ENCODE data around the gene SLCO6A1.
"Not testable (repeated sequence)": the region's sequence is repeated elsewhere in the genome, so short reads cannot be mapped to it uniquely, and the experiment has no call there.

The SLCO6A1 gene, protein sequence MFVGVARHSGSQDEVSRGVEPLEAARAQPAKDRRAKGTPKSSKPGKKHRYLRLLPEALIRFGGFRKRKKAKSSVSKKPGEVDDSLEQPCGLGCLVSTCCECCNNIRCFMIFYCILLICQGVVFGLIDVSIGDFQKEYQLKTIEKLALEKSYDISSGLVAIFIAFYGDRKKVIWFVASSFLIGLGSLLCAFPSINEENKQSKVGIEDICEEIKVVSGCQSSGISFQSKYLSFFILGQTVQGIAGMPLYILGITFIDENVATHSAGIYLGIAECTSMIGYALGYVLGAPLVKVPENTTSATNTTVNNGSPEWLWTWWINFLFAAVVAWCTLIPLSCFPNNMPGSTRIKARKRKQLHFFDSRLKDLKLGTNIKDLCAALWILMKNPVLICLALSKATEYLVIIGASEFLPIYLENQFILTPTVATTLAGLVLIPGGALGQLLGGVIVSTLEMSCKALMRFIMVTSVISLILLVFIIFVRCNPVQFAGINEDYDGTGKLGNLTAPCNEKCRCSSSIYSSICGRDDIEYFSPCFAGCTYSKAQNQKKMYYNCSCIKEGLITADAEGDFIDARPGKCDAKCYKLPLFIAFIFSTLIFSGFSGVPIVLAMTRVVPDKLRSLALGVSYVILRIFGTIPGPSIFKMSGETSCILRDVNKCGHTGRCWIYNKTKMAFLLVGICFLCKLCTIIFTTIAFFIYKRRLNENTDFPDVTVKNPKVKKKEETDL

GRCh38 chr5:102498271-102499034, at the start of gene SLCO6A1:
Gene SLCO6A1, minus strand, starts transcription at chr5:102499001. Its CDS starts 157 bp downstream, at chr5:102498844.
- no peak for DNase-seq

GRCh38 chr5:102547141-102548035, 48.6 kb upstream of the SLCO6A1 start:
- no peak for DNase-seq

DNA sequence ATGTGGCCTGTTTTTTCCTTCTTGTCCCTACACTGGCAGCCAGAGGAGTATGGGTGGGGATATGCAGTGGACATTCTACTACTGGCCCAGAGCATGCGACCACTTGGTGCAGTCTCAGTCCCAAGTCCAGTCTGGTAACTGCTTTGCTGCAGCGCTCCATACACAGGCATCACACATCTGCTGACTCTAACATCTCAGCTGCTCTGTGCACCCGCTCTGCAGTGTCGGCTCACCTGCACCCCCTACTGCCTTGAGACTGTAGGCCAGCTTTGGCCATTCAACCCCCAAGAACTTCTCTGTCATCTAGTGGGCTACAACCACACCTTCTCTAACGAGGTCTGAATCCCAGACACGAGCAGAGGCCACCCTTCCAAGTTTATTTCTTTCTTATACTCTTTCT, 46.4 kb upstream of the SLCO6A1 start:
- no peak for DNase-seq

- no peak for DNase-seq
These were observed 43.3 kb upstream of the SLCO6A1 start for GRCh38 chr5:102542057-102542456.

DNA sequence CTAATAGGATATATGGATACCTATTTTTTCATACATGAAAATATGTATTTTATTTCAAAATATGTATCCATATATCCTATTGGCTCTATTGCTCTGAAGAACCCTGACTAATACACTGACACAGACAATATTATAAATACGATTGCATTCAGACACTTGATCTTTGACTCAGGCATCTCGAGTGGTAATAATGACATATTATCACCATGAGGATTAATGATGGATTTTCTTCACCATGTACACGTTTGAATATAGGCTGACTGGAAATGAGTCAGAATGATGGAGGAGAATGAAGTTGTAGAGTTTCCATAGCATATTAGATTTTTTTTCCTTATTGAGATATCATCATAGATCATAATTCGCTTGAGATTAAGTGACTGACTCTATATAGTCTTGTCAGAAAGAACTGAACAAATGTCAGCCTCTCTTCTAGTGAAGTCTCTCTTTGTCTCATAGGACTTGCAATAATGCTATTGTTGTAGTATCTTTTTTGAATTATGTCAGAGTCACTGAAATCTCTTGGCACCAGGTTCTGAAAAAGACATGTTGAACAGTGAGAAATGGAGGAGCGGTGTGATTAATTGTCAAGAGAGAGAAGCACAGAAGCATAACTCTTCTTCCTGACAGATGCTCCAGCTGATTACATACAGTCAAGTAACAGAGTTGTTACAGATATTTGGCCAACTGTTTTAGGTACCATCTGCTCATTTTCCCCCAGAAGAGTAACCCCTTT, 41.4 kb upstream of the SLCO6A1 start:
- no peak for DNase-seq

DNA sequence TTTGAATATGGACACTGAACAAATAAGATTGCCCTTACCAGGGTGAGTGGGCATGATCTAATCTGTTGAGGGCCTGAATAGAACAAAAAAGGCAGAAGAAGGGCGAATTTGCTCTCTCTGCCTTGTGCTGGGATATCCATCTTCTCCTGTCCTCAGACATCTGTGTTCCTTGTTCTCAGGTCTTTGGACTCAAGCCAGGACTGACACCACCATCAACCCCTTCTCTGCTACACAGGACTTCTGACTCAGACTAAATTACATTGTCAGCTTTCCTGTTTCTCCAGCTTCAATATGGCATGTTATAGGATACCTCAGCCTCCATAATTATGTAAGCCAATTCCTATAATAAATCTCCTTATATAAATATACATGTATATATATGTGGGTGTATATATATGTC, 40.8 kb upstream of the SLCO6A1 start:
- no peak for DNase-seq

DNA sequence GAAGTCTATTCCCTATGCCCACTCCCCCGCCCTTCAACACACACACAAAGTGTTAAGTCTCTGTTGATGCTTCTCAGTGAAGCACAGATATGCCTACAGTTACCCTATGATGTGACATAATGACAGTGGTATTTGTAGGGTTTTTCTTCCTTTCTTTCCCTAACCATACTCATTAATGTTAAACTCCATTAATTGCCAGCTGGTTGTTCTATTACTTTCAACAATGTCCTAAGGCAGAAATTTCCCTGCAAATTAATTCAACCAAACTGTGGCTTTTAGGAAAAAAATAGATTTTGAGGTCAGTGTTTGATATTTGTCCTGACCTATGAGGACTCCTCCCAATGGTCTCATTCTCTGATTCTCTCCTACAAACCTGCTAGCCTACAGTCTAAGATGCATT, 38.2 kb upstream of the SLCO6A1 start:
- DNase-seq: no peak

GRCh38 chr5:102536323-102536928, 37.6 kb upstream of the SLCO6A1 start:
- DNase-seq: peak; percentile 9

GRCh38 chr5:102532123-102532522, 33.3 kb upstream of the SLCO6A1 start:
- no peak for DNase-seq

DNA sequence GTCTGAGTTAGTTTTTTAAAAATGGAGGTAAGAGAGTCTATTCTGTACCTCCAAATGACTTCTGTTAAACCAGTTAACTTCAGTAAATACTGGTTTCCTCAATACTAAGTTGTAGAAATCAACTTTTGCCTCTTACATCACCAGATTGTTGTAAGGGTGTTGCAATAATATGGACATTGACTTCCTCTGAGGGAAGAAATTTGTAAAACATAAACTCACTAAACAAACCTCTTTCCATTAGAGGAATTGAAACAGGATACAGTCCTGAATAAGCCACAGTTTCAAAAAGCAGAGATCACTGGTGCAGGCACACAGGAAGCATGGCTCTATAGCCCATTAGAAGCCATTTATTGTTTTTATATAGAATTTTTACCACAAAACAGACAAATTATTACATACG, 32.7 kb upstream of the SLCO6A1 start:
- no peak for DNase-seq

- DNase-seq: no peak
These were observed 30.6 kb upstream of the SLCO6A1 start for GRCh38 chr5:102529447-102529846.

- no peak for DNase-seq
These were observed 30.2 kb upstream of the SLCO6A1 start for GRCh38 chr5:102529031-102529430.

GRCh38 chr5:102528600-102528999, 29.8 kb upstream of the SLCO6A1 start:
- no peak for DNase-seq

DNA sequence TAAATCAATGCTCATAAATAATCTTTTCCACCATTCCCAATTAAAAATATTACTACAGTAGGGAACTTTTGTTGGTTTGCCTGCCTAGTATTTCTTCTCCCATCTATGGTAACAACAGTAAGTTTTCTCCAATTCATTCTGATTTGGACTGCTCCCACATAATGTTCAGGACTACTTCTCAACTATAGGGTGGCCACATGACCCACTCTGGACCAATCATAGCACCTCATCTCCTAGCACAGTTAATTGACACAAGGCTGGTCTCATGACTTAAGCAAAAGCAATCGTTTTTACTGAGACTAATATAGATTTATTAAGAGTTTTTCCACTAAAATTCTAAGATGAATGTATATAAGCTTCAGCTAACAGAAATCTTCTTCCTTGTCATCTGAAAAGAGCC, 28.7 kb upstream of the SLCO6A1 start:
- no peak for DNase-seq

GRCh38 chr5:102523541-102524175, 24.9 kb upstream of the SLCO6A1 start:
- DNase-seq: no peak

DNA sequence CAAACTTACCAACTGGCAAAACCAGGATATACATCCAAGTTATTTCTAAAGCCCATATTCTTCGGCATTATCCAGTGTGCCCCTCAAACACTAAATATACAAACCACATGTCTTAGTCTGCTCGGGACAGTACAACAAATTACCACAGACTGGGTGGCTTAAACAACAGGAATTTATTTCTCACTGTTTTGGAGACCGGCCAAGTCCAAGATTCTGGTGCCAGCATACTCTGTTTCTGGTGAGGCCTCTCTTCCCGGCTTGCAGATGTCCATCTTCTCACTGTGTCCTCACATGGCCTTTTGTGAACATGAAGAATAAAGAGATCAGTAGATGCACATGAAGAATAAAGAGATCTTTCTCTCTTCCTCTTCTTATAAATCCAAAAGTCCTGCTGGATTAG, 12.9 kb upstream of the SLCO6A1 start:
- no peak for DNase-seq

DNA sequence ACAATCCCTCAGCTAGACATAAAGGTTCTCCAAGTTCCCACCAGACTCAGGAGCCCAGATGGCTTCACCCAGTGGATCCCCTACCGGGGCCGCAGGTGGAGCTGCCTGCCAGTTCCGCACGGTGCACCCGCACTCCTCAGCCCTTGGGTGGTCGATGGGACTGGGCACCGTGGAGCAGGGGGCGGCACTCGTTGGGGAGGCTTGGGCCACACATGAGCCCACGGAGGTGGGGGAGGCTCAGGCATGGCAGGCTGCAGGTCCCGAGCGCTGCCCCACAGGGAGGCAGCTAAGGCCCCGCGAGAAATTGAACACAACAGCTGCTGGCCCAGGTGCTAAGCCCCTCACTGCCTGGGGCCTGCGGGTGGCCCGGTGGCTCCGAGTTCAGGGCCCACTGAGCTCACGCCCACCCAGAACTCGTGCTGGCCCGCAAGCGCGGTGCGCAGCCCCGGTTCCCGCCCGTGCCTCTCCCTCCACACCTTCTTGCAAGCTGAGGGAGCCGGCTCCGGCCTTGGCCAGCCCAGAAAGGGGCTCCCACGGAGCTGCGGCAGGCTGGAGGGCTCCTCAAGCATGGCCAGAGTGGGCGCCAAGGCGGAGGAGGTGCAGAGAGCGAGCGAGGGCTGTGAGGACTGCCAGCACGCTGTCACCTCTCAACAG, 7.4 kb downstream of the SLCO6A1 start:
- DNase-seq: not testable (repeated sequence)

GRCh38 chr5:102483736-102484135, 15.1 kb downstream of the SLCO6A1 start:
- DNase-seq: no peak

- DNase-seq: peak; percentile 62
These were observed 17.6 kb downstream of the SLCO6A1 start for GRCh38 chr5:102481054-102481715.

- DNase-seq: no peak
These were observed 45.1 kb downstream of the SLCO6A1 start for GRCh38 chr5:102453716-102454115.
